HG02840 (cell line): ENCODE data around the gene RAB17.

Source experiments
- ATAC-seq: cut with Tn5 transposase; IDR thresholded peaks from one replicate; pipeline ENCODE4 v1.9.1; 2021; ENCODE audit warnings: mild to moderate bottlenecking, moderate library complexity, moderate number of reproducible peaks; ENCODE audit not compliant: unreplicated experiment, low FRiP score

RAB17 gene

DNA sequence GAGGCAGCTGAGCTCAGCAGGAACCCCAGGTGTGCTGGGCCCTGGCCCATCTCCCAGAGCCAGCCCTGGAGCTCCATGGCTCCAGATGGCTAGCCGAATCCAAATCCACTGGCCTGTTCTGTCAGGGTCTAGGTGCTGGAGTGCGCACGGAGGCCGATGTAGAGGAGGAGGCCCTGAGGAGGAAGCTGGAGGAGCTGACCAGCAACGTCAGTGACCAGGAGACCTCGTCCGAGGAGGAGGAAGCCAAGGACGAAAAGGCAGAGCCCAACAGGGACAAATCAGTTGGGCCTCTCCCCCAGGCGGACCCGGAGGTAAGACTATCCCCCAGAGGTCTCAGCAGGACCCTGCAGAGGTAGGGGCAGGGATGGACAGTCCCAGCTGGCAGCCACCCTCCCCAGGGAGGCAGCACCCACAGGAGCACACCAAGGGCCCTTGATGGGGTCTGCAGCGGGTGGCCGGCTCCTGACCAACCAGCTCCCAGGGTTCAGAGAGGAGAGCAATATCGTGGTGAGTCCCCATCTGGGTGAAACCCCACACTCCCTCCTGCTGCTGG lies 50.2 kb downstream of the RAB17 start:
- ATAC-seq, result no peak

DNA sequence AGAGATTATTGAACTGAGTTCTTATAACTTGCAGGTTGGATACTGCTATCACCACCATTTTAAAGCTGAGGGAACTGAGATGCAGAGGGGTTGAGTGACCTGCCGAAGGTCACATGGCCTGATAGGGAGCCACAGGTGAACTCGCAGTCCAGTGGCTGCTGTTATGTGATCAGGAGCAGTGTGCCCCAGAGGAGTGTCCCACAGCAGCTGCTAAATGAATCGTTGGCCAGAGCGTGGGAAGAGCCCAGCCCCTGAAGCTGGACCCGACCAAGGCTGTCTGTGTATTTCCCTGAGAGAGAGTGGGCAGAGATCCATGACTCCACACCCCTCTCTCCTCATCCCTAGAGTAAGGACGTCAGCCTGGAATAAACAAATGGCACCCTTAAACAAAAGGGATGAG lies 50.9 kb downstream of the RAB17 start:
- no peak for ATAC-seq

DNA sequence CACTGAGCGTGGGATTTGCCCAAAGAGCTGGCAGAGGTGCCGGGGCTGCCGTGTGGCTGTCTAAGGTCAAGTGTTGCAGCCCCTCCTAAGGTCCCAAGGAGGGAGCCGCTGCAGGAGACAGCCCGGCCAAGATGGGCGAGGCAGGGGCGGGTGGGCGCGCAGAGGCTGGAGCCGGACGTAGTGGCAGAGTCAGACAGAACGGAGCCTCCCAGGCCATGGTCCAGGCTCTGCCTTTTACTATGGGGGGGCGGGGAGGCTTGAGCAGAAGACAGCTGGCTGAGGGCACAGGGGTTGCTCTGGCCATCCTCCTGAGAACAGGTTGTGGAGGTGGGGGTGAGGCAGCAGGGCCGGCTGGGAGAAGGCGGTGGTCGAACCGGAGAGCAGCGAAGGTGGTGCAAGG lies 51.6 kb downstream of the RAB17 start:
- no peak for ATAC-seq

DNA sequence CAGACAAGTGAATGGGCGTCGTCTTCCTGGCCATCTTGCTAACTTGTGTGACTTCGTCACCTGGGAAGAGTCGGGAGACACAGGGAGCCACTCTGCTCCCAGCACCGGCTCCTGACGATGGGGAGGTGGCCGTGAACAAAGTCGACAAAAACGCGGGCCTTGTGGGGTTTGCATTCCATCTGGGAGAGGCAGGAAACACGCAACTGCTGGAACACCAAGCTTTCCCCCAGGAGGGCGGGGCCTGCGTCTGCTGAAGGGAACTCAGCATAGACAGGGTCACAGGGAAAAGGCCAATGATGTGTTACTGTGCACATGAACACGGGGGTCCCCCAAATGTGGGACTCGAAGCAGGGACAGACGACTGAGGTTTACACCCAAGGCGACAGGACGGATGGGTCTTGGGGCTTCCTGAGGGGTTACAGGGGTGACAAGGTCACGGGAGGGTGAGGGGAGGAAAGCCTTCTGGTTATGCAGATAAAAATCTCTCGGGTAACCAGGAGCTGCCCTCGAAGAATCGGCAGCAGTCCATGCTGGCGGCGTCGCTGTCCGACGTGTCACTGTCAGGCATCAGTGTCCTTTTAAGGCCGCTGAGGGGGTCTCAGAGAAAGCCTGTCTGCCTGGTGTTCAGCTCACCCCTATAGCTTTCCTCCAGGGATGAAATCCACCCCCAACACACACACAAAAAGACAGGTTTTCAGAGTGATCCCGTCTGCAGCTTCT lies 52.4 kb downstream of the RAB17 start:
- ATAC-seq, result no peak

DNA sequence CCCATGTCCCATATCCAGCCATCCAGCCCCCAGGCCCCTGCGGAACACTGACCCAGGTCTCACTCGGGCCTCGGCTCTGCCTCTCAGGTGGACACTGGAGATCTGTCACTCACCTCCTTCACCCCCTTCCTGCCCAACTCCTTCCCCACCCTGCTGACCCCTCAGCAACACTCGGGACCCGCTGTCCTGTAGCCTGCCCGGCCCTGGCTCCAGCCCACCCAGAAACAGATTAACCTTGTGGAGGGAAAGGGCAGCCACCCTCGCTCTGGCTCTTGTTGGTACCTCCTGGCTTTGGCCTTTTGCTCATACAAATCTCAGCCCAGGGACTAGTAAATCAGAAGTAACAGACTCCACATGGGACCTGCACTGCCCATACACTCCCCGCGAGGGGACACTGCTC lies 53.9 kb downstream of the RAB17 start:
- ATAC-seq, result no peak

DNA sequence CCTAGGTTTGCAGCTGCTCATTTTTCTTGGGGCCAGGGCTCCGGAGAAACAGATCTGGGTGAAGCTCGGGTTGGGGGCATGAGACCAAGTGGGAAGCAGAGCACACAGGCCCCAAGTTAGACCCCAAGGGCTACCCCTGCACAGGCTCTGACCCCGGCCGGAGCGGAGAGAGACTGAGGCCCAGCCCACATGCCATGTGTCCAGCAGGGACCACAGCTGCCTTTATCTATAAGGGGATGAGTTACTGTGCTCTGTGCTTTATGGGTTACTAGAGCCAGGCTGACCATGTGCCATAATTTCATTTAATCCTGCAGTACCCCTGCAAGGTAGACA lies 54.5 kb downstream of the RAB17 start:
- ATAC-seq, result no peak

DNA sequence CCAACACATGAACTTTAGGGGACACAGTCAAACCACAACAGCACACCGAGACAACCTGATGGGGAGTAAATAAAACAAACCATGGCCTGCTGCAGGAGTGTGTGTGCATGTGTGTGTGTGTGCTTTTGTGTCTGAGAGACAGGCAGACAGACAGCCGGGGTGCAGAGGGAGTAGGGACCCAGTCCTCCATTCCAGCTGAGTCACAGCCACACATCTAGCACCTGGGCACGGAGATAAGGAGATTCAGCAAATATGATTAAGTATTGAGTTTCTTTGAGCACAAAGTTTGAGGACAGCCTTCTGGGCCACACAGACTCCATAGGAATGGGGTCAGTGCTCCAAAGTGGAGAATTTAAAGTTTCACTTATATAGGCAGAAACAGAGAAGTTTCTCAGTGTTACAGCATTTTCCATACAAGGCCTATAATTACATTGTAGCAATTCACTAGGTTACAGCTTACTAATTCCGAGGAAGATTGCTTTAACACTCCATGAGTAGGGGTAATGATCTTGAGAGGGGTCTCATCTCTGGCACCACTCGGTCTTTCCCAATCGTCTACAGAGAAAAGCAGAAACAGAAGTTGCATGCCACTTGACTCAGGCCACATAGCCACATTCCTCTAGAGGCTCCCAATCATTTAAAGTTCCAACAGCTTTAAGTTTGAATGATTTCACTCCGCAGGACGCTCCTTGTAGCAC lies 55.0 kb downstream of the RAB17 start:
- ATAC-seq, result no peak

DNA sequence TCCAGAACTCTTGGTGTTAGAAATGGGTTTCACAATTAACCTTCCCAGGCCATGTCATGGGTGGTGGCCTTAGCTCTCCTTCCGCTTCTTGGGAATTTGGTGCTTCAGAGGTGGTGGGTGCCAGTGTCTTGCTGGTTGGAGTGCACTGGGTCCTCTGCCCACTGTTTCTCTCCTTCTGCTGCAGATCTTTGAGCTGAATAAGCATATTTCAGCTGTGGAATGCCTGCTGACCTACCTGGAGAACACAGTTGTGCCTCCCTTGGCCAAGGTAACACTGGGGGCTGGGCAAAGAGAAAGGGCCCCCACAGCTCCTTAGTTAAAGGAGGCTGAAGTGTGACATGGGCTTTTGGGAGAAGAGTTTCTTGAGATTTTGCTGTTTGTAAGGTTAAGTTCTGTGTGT lies 56.2 kb downstream of the RAB17 start:
- ATAC-seq, result no peak

DNA sequence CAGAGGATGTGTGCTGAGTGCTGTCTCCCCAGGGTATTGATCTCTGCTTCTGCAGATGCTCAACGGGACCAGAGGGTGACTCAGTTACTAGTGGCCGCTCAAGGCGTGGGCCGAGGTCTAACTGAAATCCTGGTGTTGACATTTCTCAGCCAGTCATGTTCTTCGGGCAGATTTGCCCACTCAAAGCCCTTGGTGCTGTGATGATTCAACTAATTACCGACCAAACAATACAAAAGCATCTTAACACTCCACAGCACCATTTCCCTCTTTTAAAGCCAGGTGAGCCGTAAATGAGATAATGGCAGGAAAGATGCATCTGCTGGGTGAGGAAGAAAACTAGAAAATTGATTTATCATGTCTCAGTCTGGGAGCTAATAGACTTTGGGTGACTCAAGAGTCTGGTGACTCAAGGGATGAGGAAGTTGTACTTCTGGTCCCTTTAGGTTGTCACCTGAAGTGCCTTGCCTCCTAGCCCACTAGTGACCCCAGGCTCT lies 56.8 kb downstream of the RAB17 start:
- no peak for ATAC-seq

DNA sequence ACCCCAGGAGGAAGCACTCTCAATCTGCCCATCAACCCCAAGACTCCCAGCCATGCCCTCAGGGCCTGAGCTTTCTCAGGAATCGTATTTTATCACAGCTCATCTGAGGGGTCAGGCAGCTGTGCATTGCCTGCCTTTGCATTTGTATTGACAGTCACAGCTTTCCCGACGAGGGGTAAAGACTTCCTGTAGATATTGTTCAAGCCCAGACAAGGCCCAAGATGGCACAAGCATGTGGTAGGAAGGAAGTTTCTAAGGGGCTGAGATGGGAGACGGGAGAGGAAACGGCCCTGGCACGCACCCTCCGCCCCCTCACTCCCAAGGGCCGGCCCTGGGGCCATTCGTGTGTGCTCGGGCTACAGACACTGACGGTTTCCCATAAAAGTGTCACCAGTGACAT lies 58.4 kb downstream of the RAB17 start:
- no peak for ATAC-seq

DNA sequence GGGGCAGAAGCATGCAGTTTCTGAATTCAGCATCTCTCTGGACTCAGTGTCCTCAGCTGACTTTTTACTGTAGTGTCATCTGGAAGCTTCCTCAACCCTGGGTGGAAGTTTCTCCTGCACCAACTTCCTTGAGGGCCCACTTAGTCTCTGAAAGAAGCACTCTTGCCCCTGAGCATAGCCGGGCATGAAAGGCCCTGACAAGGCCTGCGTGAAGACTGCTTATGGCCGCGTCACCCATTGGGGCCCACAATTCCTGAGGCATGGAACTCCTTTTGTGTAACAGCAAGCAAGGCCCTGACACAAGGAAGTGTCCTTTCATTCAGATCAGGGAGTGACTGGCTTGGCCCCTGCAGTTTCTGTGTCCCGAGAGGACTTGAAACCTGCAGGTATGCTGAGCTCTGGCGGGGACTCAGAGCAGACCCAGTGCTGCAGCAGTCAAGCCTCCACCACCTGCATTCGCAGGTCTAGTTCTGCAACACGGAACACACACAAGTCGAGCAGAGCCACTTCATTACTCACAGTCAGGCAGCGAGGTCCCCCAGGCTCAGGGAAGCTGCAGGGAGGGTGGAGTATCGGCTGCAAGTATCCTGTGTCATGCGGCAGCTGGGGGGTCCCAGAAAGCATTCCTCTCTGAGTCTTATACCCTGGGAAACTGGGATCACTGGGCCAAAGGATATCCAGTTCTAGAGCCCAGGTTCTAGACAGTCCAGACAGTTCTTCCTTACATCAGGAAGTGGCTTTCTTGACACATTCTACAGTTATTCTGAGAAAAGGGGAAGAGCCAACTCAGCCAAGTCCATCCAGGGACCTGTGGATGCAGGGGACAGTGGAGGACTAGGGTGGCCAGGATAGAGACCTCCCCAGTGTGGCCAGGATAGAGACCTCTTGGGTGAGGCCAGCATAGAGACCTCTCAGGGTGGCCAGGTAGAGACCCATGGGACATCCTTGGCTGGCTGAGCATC lies 59.8 kb downstream of the RAB17 start:
- ATAC-seq, result no peak

DNA sequence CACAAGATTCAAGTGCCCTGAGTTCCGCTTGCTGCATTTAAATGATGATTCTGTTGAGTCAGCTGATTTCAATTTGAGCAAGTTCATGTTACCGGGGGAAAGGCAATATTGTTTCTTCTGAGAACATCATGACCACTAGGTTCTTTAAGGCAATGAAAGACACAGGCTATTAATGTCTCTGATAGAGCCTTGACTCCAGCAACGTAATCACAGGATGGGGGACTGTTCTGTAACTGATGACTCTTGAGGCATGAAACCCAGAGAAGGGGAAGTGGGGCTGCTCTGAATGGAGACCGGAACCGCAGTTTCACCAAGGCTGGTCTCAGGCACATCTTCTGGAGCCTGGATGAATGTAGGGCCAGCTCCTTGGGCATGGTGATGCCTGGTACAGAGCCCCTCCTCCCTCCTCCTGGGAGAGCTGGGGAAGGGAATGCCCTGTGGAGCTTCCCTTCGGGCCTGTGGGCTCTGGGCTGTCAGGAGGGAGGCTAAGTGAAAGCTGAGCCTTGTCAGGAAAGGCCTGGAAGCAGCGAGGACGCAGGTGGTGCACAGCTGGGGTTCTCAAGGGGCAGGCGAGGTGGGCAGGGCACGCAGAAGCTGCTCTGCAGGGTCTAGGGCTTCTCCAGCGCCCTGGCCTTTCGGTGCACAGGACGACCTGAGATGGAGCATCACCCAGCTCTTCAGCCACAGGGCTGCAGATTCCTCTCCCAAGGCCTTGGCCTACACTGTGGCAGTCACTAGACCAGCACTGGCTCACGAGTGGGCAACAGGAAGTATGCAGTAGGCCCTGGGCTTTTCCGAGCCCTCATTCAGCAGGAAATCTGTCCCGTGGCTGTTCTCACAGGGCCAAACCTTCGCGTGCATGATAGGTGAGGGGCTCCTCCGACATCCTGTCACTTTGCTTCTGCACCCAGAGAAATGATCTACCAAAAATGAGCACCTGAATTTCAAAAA lies 60.8 kb downstream of the RAB17 start:
- ATAC-seq, result peak; percentile 67

DNA sequence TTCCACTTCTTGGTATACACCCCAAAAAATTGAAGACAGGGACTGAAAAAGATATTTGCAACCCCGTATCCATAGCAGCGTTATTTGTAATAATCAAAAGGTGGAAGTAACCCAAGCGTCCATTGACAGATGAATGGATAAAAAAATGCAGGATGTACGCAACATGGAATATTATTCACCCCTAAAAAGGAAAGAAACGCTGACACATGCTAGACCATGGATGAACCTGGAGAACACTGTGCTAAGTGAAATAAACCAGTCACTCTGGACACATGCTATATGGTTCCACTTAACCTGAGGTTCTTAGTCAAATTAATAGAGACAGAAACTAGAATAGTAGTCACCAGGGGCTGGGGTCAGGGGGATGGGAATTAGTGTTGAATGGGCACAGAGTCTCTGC lies 62.8 kb downstream of the RAB17 start:
- ATAC-seq, result no peak

DNA sequence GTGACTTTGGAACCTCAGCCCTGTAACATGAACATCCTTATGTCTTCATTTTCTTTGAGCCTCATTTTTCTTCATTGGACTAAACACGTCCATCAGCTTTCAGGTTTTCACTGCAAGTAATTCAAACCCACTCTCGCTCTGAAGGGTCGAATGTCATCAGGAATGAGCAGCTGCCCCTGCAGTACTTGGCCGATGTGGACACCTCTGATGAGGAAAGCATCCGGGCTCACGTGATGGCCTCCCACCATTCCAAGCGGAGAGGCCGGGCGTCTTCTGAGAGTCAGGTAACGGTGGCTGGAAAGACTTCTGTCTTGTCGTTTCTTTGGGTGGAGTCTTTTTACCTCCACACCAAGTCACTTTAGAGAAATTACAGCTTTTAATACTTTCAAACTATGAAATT lies 63.3 kb downstream of the RAB17 start:
- no peak for ATAC-seq

DNA sequence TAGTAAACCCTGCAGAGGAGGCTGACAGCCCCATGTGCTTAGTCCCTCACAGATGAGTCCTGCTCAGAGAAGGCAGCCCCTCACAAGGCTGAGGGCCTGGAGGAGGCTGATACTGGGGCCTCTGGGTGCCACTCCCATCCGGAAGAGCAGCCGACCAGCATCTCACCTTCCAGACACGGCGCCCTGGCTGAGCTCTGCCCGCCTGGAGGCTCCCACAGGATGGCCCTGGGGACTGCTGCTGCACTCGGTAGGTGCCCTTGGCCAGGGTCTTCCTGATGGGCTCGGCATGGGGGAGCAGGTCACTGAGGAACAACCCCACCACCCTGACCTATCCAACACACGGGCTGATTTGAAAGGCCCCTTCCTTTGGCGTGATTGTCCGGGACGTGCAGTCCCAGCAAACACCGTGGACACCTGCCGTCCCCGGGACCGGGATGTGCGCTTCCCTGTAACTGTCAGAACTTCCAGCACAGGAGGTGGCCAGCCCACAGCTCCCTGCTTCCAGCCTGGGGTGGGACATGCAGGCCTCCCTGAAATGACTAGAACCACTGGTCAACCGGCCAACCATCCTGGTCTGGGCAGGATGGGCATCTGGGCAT lies 64.9 kb downstream of the RAB17 start:
- ATAC-seq, result no peak

DNA sequence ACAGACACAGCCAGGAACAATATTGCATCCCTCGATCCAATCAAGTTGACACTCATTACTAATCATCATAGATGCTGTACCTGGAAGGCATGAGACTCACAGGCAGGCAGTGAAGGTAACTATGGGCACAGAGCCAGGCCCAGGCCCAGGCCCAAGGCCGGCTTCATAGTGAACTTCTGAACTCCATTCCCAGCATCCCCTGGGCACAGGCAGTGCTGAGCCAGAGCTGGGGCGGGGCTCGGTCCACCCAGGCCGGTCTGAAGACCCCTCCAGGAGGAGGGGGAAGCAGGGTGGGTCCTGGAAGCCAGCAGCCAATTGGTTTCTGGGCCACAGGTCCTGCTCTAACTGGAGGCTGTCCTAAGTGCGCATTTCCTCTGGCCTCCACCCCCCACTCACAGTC lies 65.9 kb downstream of the RAB17 start:
- no peak for ATAC-seq
